ENCODE data around the gene CARM1.
"Not testable (repeated sequence)": the region's sequence is repeated elsewhere in the genome, so short reads cannot be mapped to it uniquely, and the experiment has no call there.

DNA sequence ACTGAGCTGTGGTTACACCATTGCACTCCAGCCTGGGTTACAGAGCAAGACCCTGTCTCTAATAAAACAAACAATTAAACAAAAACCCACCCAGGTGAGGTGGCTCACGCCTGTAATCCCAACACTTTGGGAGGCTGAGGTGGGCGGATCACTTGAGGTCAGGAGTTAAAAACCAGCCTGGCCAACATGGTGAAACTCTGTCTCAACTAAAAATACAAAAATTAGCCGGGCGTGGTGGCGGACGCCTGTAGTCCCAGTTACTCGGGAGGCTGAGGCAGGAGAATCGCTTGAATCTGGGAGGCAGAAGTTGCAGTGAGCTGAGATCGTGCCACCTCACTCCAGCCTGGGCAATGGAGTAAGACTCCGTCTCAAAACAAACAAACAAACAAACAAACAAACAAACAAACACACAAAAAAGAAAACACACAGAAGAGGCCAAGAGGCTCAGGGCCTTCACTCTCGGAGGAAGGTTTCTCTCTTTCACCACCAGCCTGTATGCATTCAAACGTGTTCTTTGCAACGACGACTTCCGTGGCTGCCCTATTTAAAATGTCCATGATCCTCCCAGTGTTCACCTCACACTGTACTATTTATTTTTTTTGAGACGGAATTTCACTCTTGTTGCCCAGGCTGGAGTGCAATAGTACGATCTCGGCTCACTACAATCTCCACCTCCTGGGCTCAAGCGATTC lies 88.1 kb downstream of the CARM1 start:
- TF ChIP-seq EZH2 (optimal IDR thresholded peaks at IDR 0.05; ENCODE audit: low read depth, low read length); EZH2phosphoT487 (IDR thresholded peaks at IDR 0.05; ENCODE audit: low read length): not testable (repeated sequence)
- TF ChIP-seq, protein P1, sequence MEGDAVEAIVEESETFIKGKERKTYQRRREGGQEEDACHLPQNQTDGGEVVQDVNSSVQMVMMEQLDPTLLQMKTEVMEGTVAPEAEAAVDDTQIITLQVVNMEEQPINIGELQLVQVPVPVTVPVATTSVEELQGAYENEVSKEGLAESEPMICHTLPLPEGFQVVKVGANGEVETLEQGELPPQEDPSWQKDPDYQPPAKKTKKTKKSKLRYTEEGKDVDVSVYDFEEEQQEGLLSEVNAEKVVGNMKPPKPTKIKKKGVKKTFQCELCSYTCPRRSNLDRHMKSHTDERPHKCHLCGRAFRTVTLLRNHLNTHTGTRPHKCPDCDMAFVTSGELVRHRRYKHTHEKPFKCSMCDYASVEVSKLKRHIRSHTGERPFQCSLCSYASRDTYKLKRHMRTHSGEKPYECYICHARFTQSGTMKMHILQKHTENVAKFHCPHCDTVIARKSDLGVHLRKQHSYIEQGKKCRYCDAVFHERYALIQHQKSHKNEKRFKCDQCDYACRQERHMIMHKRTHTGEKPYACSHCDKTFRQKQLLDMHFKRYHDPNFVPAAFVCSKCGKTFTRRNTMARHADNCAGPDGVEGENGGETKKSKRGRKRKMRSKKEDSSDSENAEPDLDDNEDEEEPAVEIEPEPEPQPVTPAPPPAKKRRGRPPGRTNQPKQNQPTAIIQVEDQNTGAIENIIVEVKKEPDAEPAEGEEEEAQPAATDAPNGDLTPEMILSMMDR (IDR thresholded peaks at IDR 0.05; ENCODE audit: low read length), result not testable (repeated sequence)

Data from MM.1S (cell line).